B cell (primary cell): ENCODE results near the gene BOD1.

Source experiments
- EZH2 ChIP-seq: IDR thresholded peaks from 2 replicates; pipeline ENCODE4 v1.6.1; 2012; ENCODE audit warnings: borderline replicate concordance, low read depth, mild to moderate bottlenecking, moderate library complexity, low read length; ENCODE audit not compliant: insufficient read depth, poor library complexity, severe bottlenecking
- TF ChIP-seq, protein P1 (sequence below): fragments of 200-600 bp; IDR thresholded peaks from one replicate; pipeline ENCODE4 v1.8.0; 2022; ENCODE audit warnings: antibody characterized with exemption, mild to moderate bottlenecking

GRCh38 chr5:173578947-173579615 is 37.4 kb downstream of the BOD1 start:
- no peak for TF ChIP-seq EZH2
- TF ChIP-seq, protein P1, sequence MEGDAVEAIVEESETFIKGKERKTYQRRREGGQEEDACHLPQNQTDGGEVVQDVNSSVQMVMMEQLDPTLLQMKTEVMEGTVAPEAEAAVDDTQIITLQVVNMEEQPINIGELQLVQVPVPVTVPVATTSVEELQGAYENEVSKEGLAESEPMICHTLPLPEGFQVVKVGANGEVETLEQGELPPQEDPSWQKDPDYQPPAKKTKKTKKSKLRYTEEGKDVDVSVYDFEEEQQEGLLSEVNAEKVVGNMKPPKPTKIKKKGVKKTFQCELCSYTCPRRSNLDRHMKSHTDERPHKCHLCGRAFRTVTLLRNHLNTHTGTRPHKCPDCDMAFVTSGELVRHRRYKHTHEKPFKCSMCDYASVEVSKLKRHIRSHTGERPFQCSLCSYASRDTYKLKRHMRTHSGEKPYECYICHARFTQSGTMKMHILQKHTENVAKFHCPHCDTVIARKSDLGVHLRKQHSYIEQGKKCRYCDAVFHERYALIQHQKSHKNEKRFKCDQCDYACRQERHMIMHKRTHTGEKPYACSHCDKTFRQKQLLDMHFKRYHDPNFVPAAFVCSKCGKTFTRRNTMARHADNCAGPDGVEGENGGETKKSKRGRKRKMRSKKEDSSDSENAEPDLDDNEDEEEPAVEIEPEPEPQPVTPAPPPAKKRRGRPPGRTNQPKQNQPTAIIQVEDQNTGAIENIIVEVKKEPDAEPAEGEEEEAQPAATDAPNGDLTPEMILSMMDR: no peak
